Epithelial cell of prostate (primary cell): ENCODE results near the gene HMGB1.

ENCODE experiments used
- DNase-seq: peaks from one replicate; pipeline ENCODE4 v3.0.0-alpha.2; 2011; ENCODE audit warnings: low read depth, low spot score
- H3K27ac ChIP-seq: fragments of 450-650 bp; 2 replicates; pipeline ENCODE4 v1.5.1; 2017; ENCODE audit warnings: mild to moderate bottlenecking

Gene HMGB1

GRCh38 chr13:30406779-30407416 lies 58.8 kb downstream of the HMGB1 start:
- no peak for DNase-seq
- no peak overlapping the region for H3K27ac ChIP-seq
